GM12892 (cell line): ENCODE results near the gene PTGR2.
"Not testable (repeated sequence)": the region's sequence is repeated elsewhere in the genome, so short reads cannot be mapped to it uniquely, and the experiment has no call there.

Experiments
- DNase-seq: peaks from one replicate; pipeline ENCODE4 v3.0.0; 2011; ENCODE audit not compliant: insufficient read length
- FAIRE-seq: peaks from 2 replicates; lab custom pipeline; 2011; peaks lifted over from hg19 to GRCh38; lab: Jason Lieb, UNC
- POLR2A ChIP-seq: IDR thresholded peaks from 2 replicates; pipeline ENCODE4 v1.6.1; 2011; ENCODE audit warnings: low read depth, low read length, control low read depth
- POLR2AphosphoS5 ChIP-seq: IDR thresholded peaks from 2 replicates; pipeline ENCODE4 v1.6.1; 2011; ENCODE audit warnings: low read depth, low read length, control low read depth
- TAF1 ChIP-seq: IDR thresholded peaks from 2 replicates; pipeline ENCODE4 v1.6.1; 2011; ENCODE audit warnings: low read depth, mild to moderate bottlenecking, control low read depth, low read length, borderline replicate concordance

Gene PTGR2

GRCh38 chr14:73903028-73903427 lies 51.4 kb downstream of the PTGR2 start:
- TF ChIP-seq POLR2AphosphoS5 = no peak
- TF ChIP-seq POLR2A = no peak
- TF ChIP-seq TAF1 = no peak
- no peak for DNase-seq
- no peak for FAIRE-seq

- DNase-seq (no peak), FAIRE-seq (no peak)
- TF ChIP-seq TAF1 (no peak), POLR2A (no peak), POLR2AphosphoS5 (no peak)
Measured at GRCh38 chr14:73909681-73910080, 58.0 kb downstream of the PTGR2 start.

GRCh38 chr14:73913256-73913655 lies 61.6 kb downstream of the PTGR2 start:
- TF ChIP-seq POLR2AphosphoS5 (no peak), POLR2A (no peak), TAF1 (no peak)
- DNase-seq (no peak), FAIRE-seq (no peak)

- TF ChIP-seq POLR2A (no peak), TAF1 (no peak), POLR2AphosphoS5 (no peak)
- FAIRE-seq = no peak
- DNase-seq = no peak
Measured at GRCh38 chr14:73916324-73916723, 64.7 kb downstream of the PTGR2 start.

- not testable (repeated sequence) for DNase-seq, FAIRE-seq
Measured at GRCh38 chr14:73919457-73919856, 67.8 kb downstream of the PTGR2 start.

- DNase-seq (no peak), FAIRE-seq (no peak)
- no peak for TF ChIP-seq POLR2AphosphoS5
- TF ChIP-seq POLR2A = no peak
- TF ChIP-seq TAF1 = no peak
Measured at GRCh38 chr14:73924337-73924736, 72.7 kb downstream of the PTGR2 start.
